Adrenal gland (tissue), 5 donors: Measurements from ENCODE around the gene DNAAF5.

Source experiments
- POLR2A ChIP-seq, 2 donors: fragments of 450-650 bp; IDR thresholded peaks; one replicate each; pipeline ENCODE4 v1.6.1; 2017; ENCODE audit warnings: antibody characterized with exemption in 2 of 2, mild to moderate bottlenecking in 2 of 2, moderate library complexity in 1 of 2
- TF ChIP-seq, protein P1 (sequence below), 6 experiments: fragments of 450-650 bp in 4 of 6; fragments of 200-600 bp in 2 of 6; sonication (generic) in 1 of 6; IDR thresholded peaks; 1 replicate in 5 of 6; 2 replicates in 1 of 6; pipeline versions ENCODE4 v1.5.1 to v1.8.0; 2016 to 2021; ENCODE audit warnings: antibody characterized with exemption in 6 of 6, mild to moderate bottlenecking in 2 of 6, moderate library complexity in 1 of 6
- donor health status: DM: no; HTN: no; CAD: no.

GRCh38 chr7:835485-836401 is 109.2 kb downstream of the DNAAF5 start:
- TF ChIP-seq, protein P1, sequence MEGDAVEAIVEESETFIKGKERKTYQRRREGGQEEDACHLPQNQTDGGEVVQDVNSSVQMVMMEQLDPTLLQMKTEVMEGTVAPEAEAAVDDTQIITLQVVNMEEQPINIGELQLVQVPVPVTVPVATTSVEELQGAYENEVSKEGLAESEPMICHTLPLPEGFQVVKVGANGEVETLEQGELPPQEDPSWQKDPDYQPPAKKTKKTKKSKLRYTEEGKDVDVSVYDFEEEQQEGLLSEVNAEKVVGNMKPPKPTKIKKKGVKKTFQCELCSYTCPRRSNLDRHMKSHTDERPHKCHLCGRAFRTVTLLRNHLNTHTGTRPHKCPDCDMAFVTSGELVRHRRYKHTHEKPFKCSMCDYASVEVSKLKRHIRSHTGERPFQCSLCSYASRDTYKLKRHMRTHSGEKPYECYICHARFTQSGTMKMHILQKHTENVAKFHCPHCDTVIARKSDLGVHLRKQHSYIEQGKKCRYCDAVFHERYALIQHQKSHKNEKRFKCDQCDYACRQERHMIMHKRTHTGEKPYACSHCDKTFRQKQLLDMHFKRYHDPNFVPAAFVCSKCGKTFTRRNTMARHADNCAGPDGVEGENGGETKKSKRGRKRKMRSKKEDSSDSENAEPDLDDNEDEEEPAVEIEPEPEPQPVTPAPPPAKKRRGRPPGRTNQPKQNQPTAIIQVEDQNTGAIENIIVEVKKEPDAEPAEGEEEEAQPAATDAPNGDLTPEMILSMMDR (IDR thresholded peaks at IDR 0.05) = no peak
- no peak for TF ChIP-seq POLR2A (IDR thresholded peaks at IDR 0.05)
